ENCODE measurements around the gene PDE1C.

The PDE1C gene

GRCh38 chr7:32074787-32075585, 4.8 kb upstream of the PDE1C start:
- DNase-seq: no peak

DNA sequence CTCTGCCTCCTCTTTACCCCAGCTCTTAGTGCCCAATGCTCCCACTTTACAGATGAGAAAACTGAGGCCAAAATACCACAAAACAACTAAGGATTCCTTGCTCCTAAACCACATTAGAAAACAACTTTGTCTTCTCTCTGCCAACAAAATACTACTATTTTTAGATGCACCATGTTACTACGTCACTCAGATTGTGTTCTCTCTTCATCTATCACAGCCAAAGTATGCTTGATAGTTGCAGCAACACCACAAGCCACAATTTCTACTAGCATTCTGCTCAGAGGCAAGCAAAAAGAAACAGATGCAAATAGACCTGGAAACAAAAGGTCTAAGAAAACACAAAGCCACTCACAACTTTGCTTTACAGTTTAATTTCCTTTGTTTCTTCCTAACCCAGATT, 3.3 kb upstream of the PDE1C start:
- ATAC-seq: no peak
- DNase-seq: no peak

More at GRCh38 chr7:32074787-32075585, 4.8 kb upstream of the PDE1C start:
- ATAC-seq: no peak

GRCh38 chr7:32072397-32072796, 2.2 kb upstream of the PDE1C start:
- DNase-seq: no peak
- no peak for ATAC-seq

GRCh38 chr7:32071466-32072091, 1.4 kb upstream of the PDE1C start:
- ATAC-seq (no peak), DNase-seq (no peak)

DNA sequence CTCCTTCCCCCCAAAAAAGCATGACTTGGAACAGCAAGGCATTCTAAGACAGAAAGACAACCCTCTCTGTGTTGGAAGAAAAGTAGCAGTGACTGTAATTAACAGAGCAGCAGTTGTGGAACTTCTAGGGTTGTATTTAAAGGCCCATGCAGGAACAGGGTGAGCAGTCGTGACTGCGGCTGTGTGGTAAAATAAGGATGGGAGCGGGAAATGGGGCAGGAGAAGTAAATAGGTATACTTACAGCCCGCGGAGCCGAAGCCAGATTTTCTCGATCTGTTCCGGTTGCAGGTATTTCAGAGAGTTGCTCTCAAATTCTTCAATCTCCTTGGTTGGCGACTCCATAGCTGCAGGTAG, 179 bp downstream of the PDE1C start:
- DNase-seq: no peak
- no peak for ATAC-seq

GRCh38 chr7:32069116-32069650, 1.0 kb downstream of the PDE1C start:
- DNase-seq (no peak), ATAC-seq (no peak)

- ATAC-seq (no peak), DNase-seq (no peak)
Observed at GRCh38 chr7:32068411-32069101, 1.7 kb downstream of the PDE1C start.

DNA sequence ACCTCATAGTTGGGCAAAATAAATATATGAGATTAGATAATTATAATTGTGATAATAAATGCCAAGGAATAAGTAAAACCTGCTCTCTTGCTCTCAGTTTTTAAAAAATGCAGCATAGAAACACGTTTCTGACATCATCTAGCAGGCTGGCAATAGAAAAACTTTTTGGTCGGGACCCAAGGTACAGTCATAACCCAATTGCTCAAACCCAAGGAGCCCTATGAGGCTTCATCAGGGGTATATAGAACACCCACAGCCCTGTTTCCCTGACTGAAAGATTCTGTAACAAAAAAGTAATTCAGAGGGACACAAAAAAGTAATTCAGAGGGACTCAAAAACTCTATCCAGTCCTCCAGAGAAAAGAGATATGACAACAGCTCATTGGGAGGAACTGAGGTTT, 3.8 kb downstream of the PDE1C start:
- DNase-seq: no peak
- no peak for ATAC-seq

GRCh38 chr7:32063614-32064013, 6.6 kb downstream of the PDE1C start:
- ATAC-seq (no peak), DNase-seq (no peak)

GRCh38 chr7:32062150-32062549, 8.1 kb downstream of the PDE1C start:
- peak; percentile 25 for DNase-seq
- ATAC-seq: no peak

- DNase-seq (no peak), ATAC-seq (no peak)
Observed at GRCh38 chr7:32061346-32061745, 8.9 kb downstream of the PDE1C start.

- DNase-seq (no peak), ATAC-seq (no peak)
Observed at GRCh38 chr7:32059289-32060011, 10.8 kb downstream of the PDE1C start.

GRCh38 chr7:32058002-32058401, 12.2 kb downstream of the PDE1C start:
- ATAC-seq: no peak
- no peak for DNase-seq

GRCh38 chr7:32056767-32057166, 13.4 kb downstream of the PDE1C start:
- ATAC-seq: no peak
- DNase-seq: no peak

DNA sequence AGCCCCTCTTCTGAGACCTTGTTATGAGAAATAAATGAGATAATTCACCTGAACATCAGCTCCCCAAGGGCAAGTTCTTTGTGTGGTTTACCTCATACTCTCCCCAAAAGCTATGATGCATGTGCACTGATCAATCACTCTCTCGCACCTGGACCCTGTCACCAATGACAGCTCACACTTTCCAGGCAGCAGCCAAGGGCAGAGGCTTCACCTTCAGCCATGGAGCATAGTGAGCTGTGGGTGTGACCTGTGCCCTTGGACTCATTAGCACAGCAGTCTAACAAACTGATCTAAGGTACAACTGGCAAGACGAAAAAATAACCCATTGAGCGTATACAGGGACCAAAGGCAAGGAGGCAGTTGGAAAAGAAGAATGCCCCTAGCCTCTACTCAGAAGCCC, 17.0 kb downstream of the PDE1C start:
- ATAC-seq (no peak), DNase-seq (no peak)

GRCh38 chr7:32051128-32051527, 19.1 kb downstream of the PDE1C start:
- no peak for DNase-seq
- ATAC-seq: no peak

DNA sequence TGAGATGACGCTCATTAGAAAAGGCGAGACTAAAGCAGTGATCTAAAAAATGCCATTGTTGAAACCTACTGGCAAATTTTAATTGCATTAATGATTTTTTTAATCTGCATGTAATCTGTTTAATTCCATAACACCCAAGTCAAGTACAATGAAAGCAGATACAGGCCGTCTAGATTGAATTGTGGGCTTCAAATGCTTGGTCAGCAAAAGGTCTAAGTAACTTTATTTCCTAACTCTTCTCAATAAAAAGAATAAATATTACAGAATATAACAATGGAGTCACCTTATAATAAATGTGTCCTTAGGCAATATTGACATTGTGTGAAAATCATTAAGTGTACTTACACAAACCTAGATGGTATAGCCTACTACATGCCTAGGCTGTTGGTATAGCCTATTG, 20.6 kb downstream of the PDE1C start:
- ATAC-seq: no peak
- no peak for DNase-seq

DNA sequence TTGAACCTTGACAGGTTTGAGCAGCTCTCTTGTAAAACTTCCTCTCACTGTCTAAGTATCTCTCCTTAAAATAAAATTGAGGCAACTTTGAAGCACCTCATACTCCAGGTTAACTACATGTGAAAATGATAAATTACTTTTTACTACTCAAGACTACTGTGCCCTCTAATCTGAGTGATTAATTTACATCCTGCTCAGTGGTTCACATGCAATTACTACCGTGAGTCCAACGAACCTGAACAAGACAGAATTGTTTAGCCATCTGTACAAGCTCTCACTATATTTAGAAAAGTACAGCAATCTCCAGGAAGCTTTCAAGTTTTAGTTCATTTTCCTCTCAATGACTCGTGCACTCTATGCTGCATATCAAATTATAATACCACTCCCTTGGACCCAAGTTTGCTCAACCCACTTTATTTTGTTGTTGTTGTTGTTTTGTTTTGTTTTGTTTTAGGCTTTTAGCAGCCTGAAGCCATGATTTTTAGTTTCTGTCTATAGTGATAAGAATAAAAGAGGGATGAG, 21.2 kb downstream of the PDE1C start:
- no peak for ATAC-seq

GRCh38 chr7:32047801-32048200, 22.4 kb downstream of the PDE1C start:
- no peak for DNase-seq
- ATAC-seq: no peak

More for the DNA sequence above, 21.2 kb downstream of the PDE1C start:
- DNase-seq: no peak

- DNase-seq (no peak), ATAC-seq (no peak)
Observed at GRCh38 chr7:32047075-32047474, 23.1 kb downstream of the PDE1C start.

GRCh38 chr7:32045228-32045627, 25.0 kb downstream of the PDE1C start:
- ATAC-seq: no peak
- DNase-seq: no peak

DNA sequence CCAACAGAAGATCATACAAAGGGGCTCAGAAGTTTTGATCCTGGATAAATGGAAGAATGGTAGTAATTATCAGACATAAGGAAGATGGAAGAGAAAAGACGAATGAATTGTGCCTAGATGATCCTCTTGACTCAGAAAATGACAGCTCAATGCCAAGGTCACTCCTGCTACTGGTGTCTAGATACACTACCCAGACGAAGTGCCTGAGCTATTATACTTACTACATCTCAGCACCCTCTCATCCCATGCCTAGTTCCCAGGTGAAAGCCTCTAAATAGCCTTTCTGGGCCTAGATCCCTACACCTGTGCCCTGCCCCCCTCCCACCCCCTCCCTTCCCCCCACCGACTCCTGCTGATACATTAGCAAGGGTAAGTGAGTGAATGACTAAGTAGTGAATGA, 25.5 kb downstream of the PDE1C start:
- DNase-seq (no peak), ATAC-seq (no peak)
